Measurements from ENCODE around the gene MRC1. TPM values are rescaled to one million over a fixed set of nuclear protein-coding genes. Genes with fewer than 3 reads are reported as not detected.

MRC1 gene
- total and polyA plus RNA-seq, 2 donors (not counting 3 experiments of a cell fraction or from before 2014, with no cell fraction given) = 0.03 to 0.13 TPM

GRCh38 chr10:17768957-17769356, 40.2 kb upstream of the MRC1 start:
- peak; percentile 88 for FAIRE-seq

DNA sequence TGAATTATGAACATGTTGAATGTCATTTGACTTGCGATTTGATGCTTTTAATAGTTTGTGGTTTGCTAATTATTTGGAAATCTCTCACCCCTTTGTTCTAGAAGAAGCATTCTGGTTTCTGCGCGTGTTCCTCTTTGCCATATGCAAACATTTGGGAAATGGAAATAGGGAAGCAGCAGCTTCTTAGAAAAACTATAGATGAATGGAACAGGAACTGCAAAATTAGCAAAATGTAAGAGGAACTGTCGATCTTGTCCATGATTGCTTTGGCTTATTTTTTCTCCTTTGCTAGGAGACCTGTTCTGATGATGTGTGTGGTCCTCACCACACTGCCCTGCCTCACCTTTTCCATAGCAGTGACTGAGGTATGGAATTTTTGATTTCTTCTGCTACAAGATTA, 38.1 kb upstream of the MRC1 start:
- POLR2A ChIA-PET = no interaction called here
- Histone ChIP-seq H3K27me3 (ENCODE audit: control insufficient read depth in 2 of 2, insufficient read depth in 2 of 2, low read length in 2 of 2) (no peaks in the 10 kb centered on the region), H3K9ac (replicated peaks; ENCODE audit: extremely low read depth, insufficient read depth, low read length) (no peak overlapping the region), H3K4me2 (ENCODE audit: insufficient read depth, low read length) (no peak overlapping the region), H3K9me3 (replicated peaks; ENCODE audit: control insufficient read depth, insufficient read depth, low read length) (no peaks in the 10 kb centered on the region), H3K9me1 (replicated peaks; ENCODE audit: control insufficient read depth, extremely low read depth, insufficient read depth, low read length) (no peaks in the 10 kb centered on the region), H3K27ac (ENCODE audit: insufficient read depth, low read depth, low read length) (no peak overlapping the region), H4K20me1 (replicated peaks; ENCODE audit: control insufficient read depth, extremely low read depth, insufficient read depth, low read length) (no peaks in the 10 kb centered on the region), H3K4me3 (replicated peaks in 1 of 3; ENCODE audit: insufficient read depth in 1 of 3, low read depth in 1 of 3, low read length in 3 of 3) (no peak overlapping the region), H3K36me3 (ENCODE audit: control insufficient read depth in 2 of 2, extremely low read depth in 1 of 2, insufficient read depth in 2 of 2, low read length in 2 of 2) (no peaks in the 10 kb centered on the region), H3K4me1 (ENCODE audit: control insufficient read depth, extremely low read depth, insufficient read depth, low read length) (peaks cover 16% of the 10 kb centered on the region), H3K79me2 (ENCODE audit: control insufficient read depth, insufficient read depth, low read length) (no peaks in the 10 kb centered on the region), H2AFZ (ENCODE audit: low read depth, low read length) (no peak overlapping the region)
- BruUV-seq (replicated peaks) = no TSS peak
- dilution Hi-C loops (cut with MboI; ENCODE audit: extremely low pct_ligation_motif_present, low sequenced_read_pairs) (no loop called here), intact Hi-C loops (cut with micrococcal nuclease) (no loop called here)
- TF ChIP-seq, protein P1, sequence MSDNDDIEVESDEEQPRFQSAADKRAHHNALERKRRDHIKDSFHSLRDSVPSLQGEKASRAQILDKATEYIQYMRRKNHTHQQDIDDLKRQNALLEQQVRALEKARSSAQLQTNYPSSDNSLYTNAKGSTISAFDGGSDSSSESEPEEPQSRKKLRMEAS (IDR thresholded peaks at IDR 0.05; ENCODE audit: insufficient read depth, insufficient read length) = no peak
- TF ChIP-seq GATA2 (IDR thresholded peaks at IDR 0.05; ENCODE audit: insufficient read depth, insufficient read length, low read depth, low read length) = no peak
- TF ChIP-seq JUN (IDR thresholded peaks at IDR 0.05; ENCODE audit: borderline replicate concordance, insufficient read depth, insufficient read length, low read depth) = no peak
- no peak for TF ChIP-seq EZH2 (IDR thresholded peaks at IDR 0.05; ENCODE audit: borderline replicate concordance, low read depth, low read length, severe bottlenecking)
- no peak for TF ChIP-seq FOS (IDR thresholded peaks at IDR 0.05; ENCODE audit: borderline replicate concordance, insufficient read depth, low read length)
- DNase-seq (ENCODE audit: low read depth, low spot score) = no peak
- CTCF ChIA-PET = interaction anchor here (2.7 kb wide), 1 partner anchor 12 kb away, joined by 8 read pairs; no protein-coding TSS in a partner anchor
- no peak for FAIRE-seq

More at GRCh38 chr10:17768957-17769356, 40.2 kb upstream of the MRC1 start:
- H3K27me3 ChIP-seq (ENCODE audit: control insufficient read depth in 2 of 2, insufficient read depth in 2 of 2, low read length in 2 of 2) = no peaks in the 10 kb centered on the region
- DNase-seq (ENCODE audit: low read depth, low spot score) = peak; percentile 93
- H3K27ac ChIP-seq (ENCODE audit: insufficient read depth, low read depth, low read length) = peak overlapping the region; percentile 24
- peak overlapping the region; percentile 15 for H3K4me2 ChIP-seq (ENCODE audit: insufficient read depth, low read length)
- POLR2A ChIA-PET = no interaction called here
- H3K9me1 ChIP-seq (replicated peaks; ENCODE audit: control insufficient read depth, extremely low read depth, insufficient read depth, low read length) = no peaks in the 10 kb centered on the region
- no peak overlapping the region for H2AFZ ChIP-seq (ENCODE audit: low read depth, low read length)
- no TSS peak for BruUV-seq (replicated peaks)
- no peak overlapping the region for H3K4me3 ChIP-seq (replicated peaks in 1 of 3; ENCODE audit: insufficient read depth in 1 of 3, low read depth in 1 of 3, low read length in 3 of 3)
- TF ChIP-seq EZH2 (IDR thresholded peaks at IDR 0.05; ENCODE audit: borderline replicate concordance, low read depth, low read length, severe bottlenecking) (no peak), JUN (IDR thresholded peaks at IDR 0.05; ENCODE audit: borderline replicate concordance, insufficient read depth, insufficient read length, low read depth) (peak; percentile 80), POLR2AphosphoS5 (IDR thresholded peaks at IDR 0.05; ENCODE audit: insufficient read depth, low read depth, low read length) (peak; percentile 58)
- H3K79me2 ChIP-seq (ENCODE audit: control insufficient read depth, insufficient read depth, low read length) = no peaks in the 10 kb centered on the region
- intact Hi-C loops (cut with micrococcal nuclease) = loop anchor here (1.0 to 2.0 kb wide), 3 partner anchors 14 to 68 kb away; no protein-coding TSS in a partner anchor
- H3K9me3 ChIP-seq (replicated peaks; ENCODE audit: control insufficient read depth, insufficient read depth, low read length) = no peaks in the 10 kb centered on the region
- no peaks in the 10 kb centered on the region for H3K36me3 ChIP-seq (ENCODE audit: control insufficient read depth in 2 of 2, extremely low read depth in 1 of 2, insufficient read depth in 2 of 2, low read length in 2 of 2)
- H3K4me1 ChIP-seq (ENCODE audit: control insufficient read depth, extremely low read depth, insufficient read depth, low read length) = peaks cover 16% of the 10 kb centered on the region
- no peaks in the 10 kb centered on the region for H4K20me1 ChIP-seq (replicated peaks; ENCODE audit: control insufficient read depth, extremely low read depth, insufficient read depth, low read length)
- CTCF ChIA-PET = interaction anchor here (2.7 kb wide), 1 partner anchor 10 kb away, joined by 8 read pairs; no protein-coding TSS in a partner anchor
- dilution Hi-C loops (cut with MboI; ENCODE audit: extremely low pct_ligation_motif_present, low sequenced_read_pairs) = no loop called here
- H3K9ac ChIP-seq (replicated peaks; ENCODE audit: extremely low read depth, insufficient read depth, low read length) = no peak overlapping the region
